Stimulated activated CD8-positive, alpha-beta memory T cell treated with anti-CD3 and anti-CD28 coated beads, Interleukin-2, amount 100 ng/mL, for 48 hours (primary cell): ENCODE data around the gene BICRAL.
A peak's percentile ranks its signal among the peaks of the same experiment; 100 is the strongest.
"Not testable (repeated sequence)": the region's sequence is repeated elsewhere in the genome, so short reads cannot be mapped to it uniquely, and the experiment has no call there.

Experiments used
- DNase-seq, 2 donors: peaks; one replicate each; pipeline ENCODE4 v3.0.0-alpha.2; 2020; ENCODE audit warnings: low read depth in 2 of 2

BICRAL gene

GRCh38 chr6:42891199-42891722 lies 109.4 kb downstream of the BICRAL start:
- no peak for DNase-seq

GRCh38 chr6:42894041-42894828 lies 112.4 kb downstream of the BICRAL start:
- DNase-seq, result not testable (repeated sequence)

DNA sequence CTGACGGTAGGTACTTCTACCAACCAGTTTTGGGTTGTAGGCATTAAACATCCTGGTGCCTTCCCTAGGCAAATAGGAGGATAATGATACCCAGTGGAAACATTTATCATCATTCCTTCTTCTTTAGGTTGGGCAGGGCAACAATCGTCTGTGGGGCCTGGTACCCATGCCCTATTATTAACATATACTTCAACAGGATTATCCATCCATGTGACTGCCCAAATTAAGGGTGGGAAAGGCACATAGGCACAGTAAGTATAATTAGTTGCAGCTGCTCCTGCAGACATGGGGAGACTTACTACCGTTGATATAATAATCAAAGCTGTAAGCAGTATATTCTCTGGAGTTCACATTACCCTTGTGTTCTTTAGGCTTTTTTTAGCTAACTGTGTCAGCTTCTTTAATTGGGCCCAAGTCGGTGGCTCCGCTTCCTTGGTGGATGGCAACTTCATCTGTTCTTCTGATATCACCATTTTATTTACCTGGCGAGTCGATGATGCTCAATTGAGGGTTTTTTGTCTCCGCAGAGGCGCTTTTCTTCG lies 114.4 kb downstream of the BICRAL start:
- DNase-seq, result no peak

GRCh38 chr6:42898891-42899361 lies 117.1 kb downstream of the BICRAL start:
- DNase-seq, result peak; percentile 32 to 55

- DNase-seq, result no peak
These were observed 118.0 kb downstream of the BICRAL start for GRCh38 chr6:42899871-42900270.

GRCh38 chr6:42901538-42901957 lies 119.7 kb downstream of the BICRAL start:
- peak in 1 of 2 donors; percentile 33 for DNase-seq

DNA sequence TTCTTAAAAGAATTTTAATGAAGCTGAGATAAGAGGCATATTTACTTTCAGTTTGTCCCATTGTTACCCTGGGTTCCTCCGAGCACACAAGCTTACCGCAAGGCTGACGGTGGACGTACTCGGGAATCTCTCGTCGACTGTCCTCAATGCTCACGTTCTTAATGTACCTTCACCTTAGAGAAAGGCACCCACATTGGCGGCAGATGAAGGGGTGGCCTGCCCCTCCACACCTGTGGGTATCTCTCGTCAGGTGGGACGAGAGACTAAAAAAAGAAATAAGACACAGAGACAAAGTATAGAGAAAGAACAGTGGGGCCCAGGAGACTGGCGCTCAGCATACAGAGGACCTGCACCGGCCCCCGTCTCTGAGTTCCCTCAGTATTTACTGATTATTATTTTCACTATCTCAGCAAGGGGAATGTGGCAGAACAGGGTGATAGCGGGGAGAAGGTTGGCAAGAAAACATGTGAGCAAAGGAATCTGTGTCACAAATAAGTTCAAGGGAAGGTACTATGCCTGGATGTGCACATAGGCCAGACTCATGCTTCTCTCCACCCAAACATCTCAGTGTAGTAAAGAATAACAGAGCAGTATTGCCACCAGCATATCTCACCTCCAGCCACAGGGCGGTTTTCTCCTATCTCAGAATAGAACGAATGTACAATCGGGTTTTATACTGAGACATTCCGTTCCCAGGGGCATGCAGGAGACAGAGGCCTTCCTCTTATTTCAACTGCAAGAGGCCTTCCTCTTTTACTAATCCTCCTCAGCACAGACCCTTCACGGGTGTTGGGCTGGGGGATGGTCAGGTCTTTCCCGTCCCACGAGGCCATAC lies 120.8 kb downstream of the BICRAL start:
- DNase-seq, result not testable (repeated sequence)

GRCh38 chr6:42904467-42904866 lies 122.6 kb downstream of the BICRAL start:
- DNase-seq, result no peak

GRCh38 chr6:42907336-42907735 lies 125.5 kb downstream of the BICRAL start:
- no peak for DNase-seq

DNA sequence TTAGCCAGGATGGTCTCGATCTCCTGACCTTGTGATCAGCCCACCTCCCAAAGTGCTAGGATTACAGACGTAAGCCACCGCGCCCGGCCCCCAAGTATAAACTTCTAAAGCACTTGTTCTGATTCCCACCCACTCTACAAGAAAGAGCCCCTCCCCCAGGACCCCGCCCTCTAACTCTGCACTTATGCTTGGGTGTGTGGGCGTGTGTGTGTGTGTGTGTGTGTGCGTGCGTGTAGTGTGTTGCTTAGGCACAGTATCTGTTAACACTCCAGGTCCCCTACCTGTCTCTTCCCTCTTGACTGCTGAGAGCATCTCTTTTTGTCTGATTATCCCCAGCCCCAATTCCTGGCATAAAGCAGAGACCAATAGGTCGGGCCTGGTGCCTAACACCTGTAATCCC lies 128.0 kb downstream of the BICRAL start:
- no peak for DNase-seq

DNA sequence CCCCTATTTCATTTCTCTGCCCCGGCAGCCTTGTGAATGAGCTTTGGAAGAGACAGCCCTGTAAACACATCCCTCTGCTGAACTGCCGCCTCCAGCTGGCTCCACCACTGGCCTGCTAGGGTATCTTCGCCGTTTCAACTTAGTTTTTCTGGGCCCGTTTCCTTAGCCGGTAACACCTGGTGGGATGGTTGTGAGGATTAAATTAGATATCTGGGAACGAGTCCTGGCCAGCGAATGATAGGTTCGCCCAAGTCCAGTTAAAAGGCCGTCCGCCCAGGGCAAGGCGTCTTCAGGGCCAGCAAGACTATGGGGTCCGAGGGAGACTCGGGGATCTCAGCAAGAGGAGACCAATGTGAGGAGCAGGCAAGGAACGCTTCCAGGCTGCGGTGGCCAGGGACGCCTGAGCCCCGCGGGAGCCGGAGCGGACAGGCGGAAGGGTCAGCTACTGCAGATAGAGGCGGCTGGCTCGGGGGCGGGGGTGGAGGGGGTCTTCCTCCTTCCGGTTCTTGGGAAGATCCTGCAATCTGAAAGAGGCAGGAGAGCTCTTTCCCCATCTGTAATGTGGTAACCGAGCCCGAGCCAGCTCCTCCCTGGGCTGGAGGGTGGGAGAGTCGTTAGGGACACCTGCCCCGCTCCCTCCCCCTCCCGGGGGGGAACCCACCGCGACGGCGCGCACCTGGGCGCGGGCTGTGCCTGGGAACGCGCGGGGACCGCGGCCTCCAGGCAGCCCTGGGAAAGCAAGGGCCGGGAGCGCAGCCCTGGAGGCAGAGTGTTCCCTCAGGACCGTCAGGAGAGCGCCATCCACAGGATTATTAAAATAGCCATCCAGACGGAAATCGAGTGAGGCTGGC lies 129.5 kb downstream of the BICRAL start:
- DNase-seq, result no peak

- DNase-seq, result no peak
These were observed 132.7 kb downstream of the BICRAL start for GRCh38 chr6:42914546-42914945.

- no peak for DNase-seq
These were observed 133.9 kb downstream of the BICRAL start, which contains the start of gene PTCRA for GRCh38 chr6:42915732-42916131. Gene PTCRA, plus strand, starts transcription at chr6:42916053. Its CDS starts 17 bp downstream, at chr6:42916070.

- no peak for DNase-seq
These were observed 134.4 kb downstream of the BICRAL start for GRCh38 chr6:42916288-42916687.
